ENCODE data around the gene MANSC4. TPM values are rescaled to one million over a fixed set of nuclear protein-coding genes. Genes with fewer than 3 reads are reported as not detected.

MANSC4 gene
- 0.65 TPM in 1 of 2 replicates, not detected in the other for total RNA-seq
- 0.11 TPM in 1 of 2 replicates, not detected in the other for polyA plus RNA-seq
- 0.22 and 0.30 TPM in 2 replicates for polyA plus RNA-seq (2011; cell fraction: cytosol; rRNA removed)
- 0.24 and 0.68 TPM in 2 replicates for polyA plus RNA-seq (2011; cell fraction: nucleus; rRNA removed)
- polyA plus RNA-seq (2012): 0.35 TPM in 1 of 2 replicates, not detected in the other
- 0.29 TPM in 1 of 2 replicates, not detected in the other for polyA minus RNA-seq
- polyA minus RNA-seq (2011; cell fraction: cytosol; rRNA and poly(A)+ RNA removed): not detected
- polyA minus RNA-seq (2011; cell fraction: nucleus; rRNA and poly(A)+ RNA removed): 0.72 TPM in 1 of 2 replicates, not detected in the other
- Bru-seq, nascent RNA: percentile 31 among the genes with signal in this experiment
- BruChase-seq, experiment 1, labeled RNA remaining after a 6-hour chase: percentile 29 among the genes with signal in this experiment
- percentile 29 among the genes with signal in this experiment for BruChase-seq, experiment 2, labeled RNA remaining after a 2-hour chase
- long read RNA-seq, partial matches to known transcripts: 0 of 1 reads
- long read RNA-seq, other reads (novel, unspliced or antisense): 1 of 1 reads

- intact Hi-C loops (cut with micrococcal nuclease) (no loop called here), dilution Hi-C loops (cut with MboI; ENCODE audit: extremely low pct_ligation_motif_present, low sequenced_read_pairs) (no loop called here)
- peak within 1 kb of the TSS; percentile 74 for H2AFZ ChIP-seq (ENCODE audit: low read depth, low read length)
- no peaks in the 10 kb centered on the region for H3K9me1 ChIP-seq (replicated peaks; ENCODE audit: control insufficient read depth, extremely low read depth, insufficient read depth, low read length)
- no TSS peak for BruUV-seq (replicated peaks)
- H3K4me3 ChIP-seq (replicated peaks in 1 of 3; ENCODE audit: insufficient read depth in 1 of 3, low read depth in 1 of 3, low read length in 3 of 3): peak within 1 kb of the TSS; percentile 18 to 48 (median 43)
- FAIRE-seq (peak; percentile 68), DNase-seq (ENCODE audit: low read depth, low spot score) (peak; percentile 63)
- H3K27ac ChIP-seq (ENCODE audit: insufficient read depth, low read depth, low read length): peak within 1 kb of the TSS; percentile 64
- TF ChIP-seq GATA2 (IDR thresholded peaks at IDR 0.05; ENCODE audit: insufficient read depth, insufficient read length, low read depth, low read length) (no peak), EZH2 (IDR thresholded peaks at IDR 0.05; ENCODE audit: borderline replicate concordance, low read depth, low read length, severe bottlenecking) (no peak), JUN (IDR thresholded peaks at IDR 0.05; ENCODE audit: borderline replicate concordance, insufficient read depth, insufficient read length, low read depth) (no peak), CTCF (IDR thresholded peaks at IDR 0.05; ENCODE audit: extremely low read depth in 1 of 2, insufficient read depth in 1 of 2, low read depth in 1 of 2, low read length in 2 of 2) (peak in 1 of 2 donors; percentile 5), POLR2A (IDR thresholded peaks at IDR 0.05; ENCODE audit: low read depth, low read length) (peak; percentile 70), POLR2AphosphoS5 (IDR thresholded peaks at IDR 0.05; ENCODE audit: insufficient read depth, low read depth, low read length) (peak; percentile 76)
- H3K27me3 ChIP-seq (ENCODE audit: control insufficient read depth in 2 of 2, insufficient read depth in 2 of 2, low read length in 2 of 2): no peaks in the 10 kb centered on the region
- H3K79me2 ChIP-seq (ENCODE audit: control insufficient read depth, insufficient read depth, low read length): peaks cover 37% of the 10 kb centered on the region
- peak within 1 kb of the TSS; percentile 78 for H3K9ac ChIP-seq (replicated peaks; ENCODE audit: extremely low read depth, insufficient read depth, low read length)
- H3K4me1 ChIP-seq (ENCODE audit: control insufficient read depth, extremely low read depth, insufficient read depth, low read length): peaks cover 22% of the 10 kb centered on the region
- ChIA-PET CTCF (interaction anchor here (0.9 to 2.4 kb wide), 9 partner anchors 9 to 392 kb away, joined by 3 to 20 read pairs (median 6); no protein-coding TSS in a partner anchor), POLR2A (no interaction called here)
- peak within 1 kb of the TSS; percentile 60 for H3K4me2 ChIP-seq (ENCODE audit: insufficient read depth, low read length)
- H3K36me3 ChIP-seq (ENCODE audit: control insufficient read depth in 2 of 2, extremely low read depth in 1 of 2, insufficient read depth in 2 of 2, low read length in 2 of 2): no peaks in the 10 kb centered on the region
- no peaks in the 10 kb centered on the region for H4K20me1 ChIP-seq (replicated peaks; ENCODE audit: control insufficient read depth, extremely low read depth, insufficient read depth, low read length)
- H3K9me3 ChIP-seq (replicated peaks; ENCODE audit: control insufficient read depth, insufficient read depth, low read length): no peaks in the 10 kb centered on the region
These were observed at the start of gene MANSC4, which contains the start of gene KLHL42 for GRCh38 chr12:27779920-27780611. Gene MANSC4 (minus strand): TSS chr12:27780236. CDS start chr12:27771276, 8,960 bp downstream. Gene KLHL42 (plus strand): TSS chr12:27780233. CDS start chr12:27780331, 98 bp downstream.

Measured in endothelial cell of umbilical vein (primary cell).